ENCODE data around the gene AASDH. TPM values are rescaled to one million over a fixed set of nuclear protein-coding genes. Genes with fewer than 3 reads are reported as not detected.

AASDH gene
- total RNA-seq, 4 donors from 2014 or later: 4.6 to 10.7 (median 7.0) TPM

GRCh38 chr4:56320293-56320692 is 67.0 kb downstream of the AASDH start:
- 54 to 92% methylated on average over 5 of the region's 5 CpGs for WGBS, 2 donors
- no peak for TF ChIP-seq POLR2A (IDR thresholded peaks at IDR 0.05)
- TF ChIP-seq, protein P1, sequence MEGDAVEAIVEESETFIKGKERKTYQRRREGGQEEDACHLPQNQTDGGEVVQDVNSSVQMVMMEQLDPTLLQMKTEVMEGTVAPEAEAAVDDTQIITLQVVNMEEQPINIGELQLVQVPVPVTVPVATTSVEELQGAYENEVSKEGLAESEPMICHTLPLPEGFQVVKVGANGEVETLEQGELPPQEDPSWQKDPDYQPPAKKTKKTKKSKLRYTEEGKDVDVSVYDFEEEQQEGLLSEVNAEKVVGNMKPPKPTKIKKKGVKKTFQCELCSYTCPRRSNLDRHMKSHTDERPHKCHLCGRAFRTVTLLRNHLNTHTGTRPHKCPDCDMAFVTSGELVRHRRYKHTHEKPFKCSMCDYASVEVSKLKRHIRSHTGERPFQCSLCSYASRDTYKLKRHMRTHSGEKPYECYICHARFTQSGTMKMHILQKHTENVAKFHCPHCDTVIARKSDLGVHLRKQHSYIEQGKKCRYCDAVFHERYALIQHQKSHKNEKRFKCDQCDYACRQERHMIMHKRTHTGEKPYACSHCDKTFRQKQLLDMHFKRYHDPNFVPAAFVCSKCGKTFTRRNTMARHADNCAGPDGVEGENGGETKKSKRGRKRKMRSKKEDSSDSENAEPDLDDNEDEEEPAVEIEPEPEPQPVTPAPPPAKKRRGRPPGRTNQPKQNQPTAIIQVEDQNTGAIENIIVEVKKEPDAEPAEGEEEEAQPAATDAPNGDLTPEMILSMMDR (IDR thresholded peaks at IDR 0.05): no peak
- Histone ChIP-seq H3K27ac (no peak overlapping the region), H3K27me3 (no peaks in the 10 kb centered on the region), H3K4me1 (no peaks in the 10 kb centered on the region), H3K9me3 (no peaks in the 10 kb centered on the region), H3K36me3 (no peaks in the 10 kb centered on the region), H3K4me3 (no peak overlapping the region)
- intact Hi-C loops (cut with DNase I): no loop called here
- DNase-seq: no peak

- Histone ChIP-seq H3K27ac (no peak overlapping the region), H3K4me1 (no peaks in the 10 kb centered on the region), H3K36me3 (no peaks in the 10 kb centered on the region), H3K4me3 (no peak overlapping the region), H3K9me3 (no peaks in the 10 kb centered on the region), H3K27me3 (no peaks in the 10 kb centered on the region)
- no peak for TF ChIP-seq POLR2A (IDR thresholded peaks at IDR 0.05)
- TF ChIP-seq, protein P1 (IDR thresholded peaks at IDR 0.05): no peak
- no peak for DNase-seq
- intact Hi-C loops (cut with DNase I): no loop called here
- WGBS, 2 donors: 83 to 100% methylated on average over 1 of the region's 1 CpG
These were observed 68.7 kb downstream of the AASDH start for GRCh38 chr4:56318555-56318954.

DNA sequence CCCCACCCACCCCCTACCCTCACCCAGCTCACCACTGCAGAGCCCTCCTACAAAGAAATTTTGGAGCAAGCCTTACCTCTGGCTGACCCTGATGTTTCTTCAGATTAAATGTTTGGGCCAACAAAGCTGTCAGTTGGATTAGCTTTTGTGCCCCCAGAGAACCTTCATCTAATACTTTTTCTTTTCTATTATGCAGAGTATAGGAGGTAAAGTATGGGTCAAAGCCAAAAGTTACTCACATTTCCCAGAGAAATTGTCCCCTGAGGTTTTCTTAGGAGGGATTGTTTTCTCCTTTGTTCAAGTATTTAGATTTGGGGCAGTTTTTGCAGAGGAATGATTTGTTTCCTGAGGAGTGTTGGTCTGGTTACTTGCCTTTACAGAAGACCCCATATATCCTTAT is 69.5 kb downstream of the AASDH start:
- no peaks in the 10 kb centered on the region for H3K36me3 ChIP-seq
- intact Hi-C loops (cut with DNase I): no loop called here
- TF ChIP-seq, protein P1 (IDR thresholded peaks at IDR 0.05): no peak
- TF ChIP-seq POLR2A (IDR thresholded peaks at IDR 0.05): no peak
- H3K4me3 ChIP-seq: no peak overlapping the region
- no peak overlapping the region for H3K27ac ChIP-seq
- H3K9me3 ChIP-seq: no peaks in the 10 kb centered on the region
- H3K4me1 ChIP-seq: no peaks in the 10 kb centered on the region
- no peaks in the 10 kb centered on the region for H3K27me3 ChIP-seq
- no peak for DNase-seq

- WGBS, 2 donors: 90 to 97% methylated on average over 18 to 19 of the region's 29 CpGs
- TF ChIP-seq, protein P1 (IDR thresholded peaks at IDR 0.05): no peak
- no peak for TF ChIP-seq POLR2A (IDR thresholded peaks at IDR 0.05)
These were observed 71.2 kb downstream of the AASDH start for GRCh38 chr4:56316011-56316650.

DNA sequence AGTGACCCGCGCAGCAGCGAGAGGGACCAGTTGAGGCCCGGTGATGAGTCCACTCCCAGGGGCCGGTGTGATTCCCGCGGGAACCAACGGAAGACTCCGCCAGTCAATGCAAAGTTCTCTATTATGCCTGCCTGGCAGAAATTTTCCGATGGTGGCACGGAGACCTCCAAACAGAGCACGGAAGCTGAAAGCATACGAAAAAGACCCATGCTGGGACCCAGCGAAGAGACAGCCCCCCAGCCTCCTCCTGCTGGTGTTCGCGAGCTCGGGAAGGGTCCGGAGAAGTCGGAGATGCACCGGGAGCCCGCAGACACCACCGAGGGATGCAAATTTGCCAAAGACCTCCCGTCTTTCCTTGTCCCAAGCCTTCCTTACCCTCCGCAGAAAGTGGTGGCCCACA is 71.7 kb downstream of the AASDH start:
- TF ChIP-seq, protein P1 (IDR thresholded peaks at IDR 0.05): no peak
- TF ChIP-seq POLR2A (IDR thresholded peaks at IDR 0.05): no peak
- Histone ChIP-seq H3K4me3 (no peak overlapping the region), H3K27ac (no peak overlapping the region), H3K27me3 (no peaks in the 10 kb centered on the region), H3K9me3 (no peaks in the 10 kb centered on the region), H3K4me1 (no peaks in the 10 kb centered on the region), H3K36me3 (no peaks in the 10 kb centered on the region)
- WGBS, 2 donors: 83 to 94% methylated on average over 9 to 23 of the region's 24 CpGs
- no peak for DNase-seq
- intact Hi-C loops (cut with DNase I): no loop called here

More at GRCh38 chr4:56316011-56316650, 71.2 kb downstream of the AASDH start:
- intact Hi-C loops (cut with DNase I): no loop called here
- Histone ChIP-seq H3K27ac (no peak overlapping the region), H3K4me1 (no peaks in the 10 kb centered on the region), H3K27me3 (no peaks in the 10 kb centered on the region), H3K36me3 (no peaks in the 10 kb centered on the region), H3K4me3 (no peak overlapping the region), H3K9me3 (no peaks in the 10 kb centered on the region)
- DNase-seq: no peak
